Endothelial cell of umbilical vein (primary cell): ENCODE data around the gene FAM177B. TPM values are rescaled to one million over a fixed set of nuclear protein-coding genes. Genes with fewer than 3 reads are reported as not detected.

Source experiments
- BruUV-seq: library from RNA; stranded (reverse); fragments of 400-500 nt; replicated peaks from 2 replicates; lab custom pipeline; 2021; lab: Mats Ljungman, UMichigan
- CTCF ChIA-PET: fragments of 300-600, 350-600 bp; sonication (Branson Sonifier 250); formaldehyde crosslinking; loops from one replicate; lab custom pipeline; 2021; ENCODE audit warnings: antibody characterized with exemption, inconsistent platforms; lab: Charles Lee
- POLR2A ChIA-PET: fragments of 300-600, 350-600 bp; sonication (Branson Sonifier 250); formaldehyde crosslinking; loops from one replicate; lab custom pipeline; 2021; ENCODE audit warnings: antibody characterized with exemption, inconsistent platforms; lab: Charles Lee
- DNase-seq: peaks from one replicate; pipeline ENCODE4 v3.0.0-alpha.2; 2011; ENCODE audit warnings: low read depth, low spot score
- FAIRE-seq: peaks from 2 replicates; lab custom pipeline; 2011; peaks lifted over from hg19 to GRCh38; lab: Jason Lieb, UNC
- H2AFZ ChIP-seq: 2 replicates; pipeline ENCODE4 v1.6.0; 2012; ENCODE audit warnings: low read depth, low read length, control low read depth, inconsistent platforms
- H3K27ac ChIP-seq: 2 replicates; pipeline ENCODE4 v1.5.1; 2011; ENCODE audit warnings: low read depth, mild to moderate bottlenecking, control low read depth, low read length, moderate library complexity; ENCODE audit not compliant: insufficient read depth
- H3K27me3 ChIP-seq, 2 experiments: 2 replicates each; pipeline versions ENCODE4 v1.6.0 to v1.6.1; 2011; ENCODE audit warnings: low read length in 2 of 2, mixed read lengths in 1 of 2; ENCODE audit not compliant: control insufficient read depth in 2 of 2, insufficient read depth in 2 of 2
- H3K36me3 ChIP-seq, 2 experiments: 2 replicates in 1 of 2; 3 replicates in 1 of 2; pipeline ENCODE4 v1.5.1; 2011; ENCODE audit warnings: low read length in 2 of 2, mild to moderate bottlenecking in 1 of 2, moderate library complexity in 1 of 2; ENCODE audit not compliant: control insufficient read depth in 2 of 2, insufficient read depth in 2 of 2; ENCODE audit errors: extremely low read depth in 1 of 2
- H3K4me1 ChIP-seq: 3 replicates; pipeline ENCODE4 v1.5.1; 2011; ENCODE audit warnings: mild to moderate bottlenecking, low read length; ENCODE audit not compliant: control insufficient read depth, insufficient read depth; ENCODE audit errors: extremely low read depth
- H3K4me2 ChIP-seq: 2 replicates; pipeline ENCODE4 v1.6.1; 2011; ENCODE audit warnings: low read length, control low read depth, mixed read lengths; ENCODE audit not compliant: insufficient read depth
- H3K4me3 ChIP-seq, 3 experiments: fragments of 200-600 bp in 1 of 3; sonication (generic), shearing (Covaris generic) in 1 of 3; replicated peaks in 1 of 3; 2 replicates each; pipeline ENCODE4 v1.5.1; 2011 to 2016; ENCODE audit warnings: control low read depth in 3 of 3, low read length in 3 of 3, mild to moderate bottlenecking in 2 of 3, inconsistent platforms in 1 of 3, low read depth in 1 of 3, moderate library complexity in 1 of 3; ENCODE audit not compliant: insufficient read depth in 1 of 3
- H3K79me2 ChIP-seq: 2 replicates; pipeline ENCODE4 v1.6.0; 2012; ENCODE audit warnings: low read length, inconsistent platforms; ENCODE audit not compliant: control insufficient read depth, insufficient read depth
- H3K9ac ChIP-seq: replicated peaks from 2 replicates; pipeline ENCODE3; 2011; ENCODE audit warnings: low read length, control low read depth; ENCODE audit not compliant: insufficient read depth; ENCODE audit errors: extremely low read depth
- H3K9me1 ChIP-seq: replicated peaks from 3 replicates; pipeline ENCODE4 v1.6.0; 2011; ENCODE audit warnings: mild to moderate bottlenecking, low read length; ENCODE audit not compliant: control insufficient read depth, insufficient read depth; ENCODE audit errors: extremely low read depth
- H3K9me3 ChIP-seq: replicated peaks from 2 replicates; pipeline ENCODE4 v1.5.1; 2012; ENCODE audit warnings: low read length, inconsistent platforms; ENCODE audit not compliant: control insufficient read depth, insufficient read depth
- H4K20me1 ChIP-seq: replicated peaks from 2 replicates; pipeline ENCODE3; 2011; ENCODE audit warnings: mild to moderate bottlenecking, low read length; ENCODE audit not compliant: control insufficient read depth, insufficient read depth; ENCODE audit errors: extremely low read depth
- CTCF ChIP-seq, 2 donors: IDR thresholded peaks; 1 replicate in 1 of 2; 2 replicates in 1 of 2; pipeline ENCODE4 v1.5.1; 2011; ENCODE audit warnings: low read length in 2 of 2, mild to moderate bottlenecking in 2 of 2, moderate library complexity in 2 of 2, control low read depth in 1 of 2, inconsistent platforms in 1 of 2, low read depth in 1 of 2; ENCODE audit not compliant: insufficient read depth in 1 of 2; ENCODE audit errors: extremely low read depth in 1 of 2
- EZH2 ChIP-seq: IDR thresholded peaks from 2 replicates; pipeline ENCODE4 v1.6.1; 2012; ENCODE audit warnings: borderline replicate concordance, low read depth, mild to moderate bottlenecking, moderate library complexity, low read length, inconsistent platforms; ENCODE audit not compliant: severe bottlenecking
- FOS ChIP-seq: IDR thresholded peaks from 2 replicates; pipeline ENCODE4 v1.6.1; 2011; ENCODE audit warnings: mild to moderate bottlenecking, low read length, moderate library complexity, borderline replicate concordance; ENCODE audit not compliant: insufficient read depth
- GATA2 ChIP-seq: IDR thresholded peaks from 2 replicates; pipeline ENCODE4 v1.7.0; 2011; ENCODE audit warnings: low read depth, mild to moderate bottlenecking, moderate library complexity, mixed read lengths, low read length; ENCODE audit not compliant: insufficient read length, insufficient read depth
- JUN ChIP-seq: IDR thresholded peaks from 2 replicates; pipeline ENCODE4 v1.6.1; 2011; ENCODE audit warnings: borderline replicate concordance, low read depth; ENCODE audit not compliant: insufficient read length, insufficient read depth
- POLR2AphosphoS5 ChIP-seq: IDR thresholded peaks from 2 replicates; pipeline ENCODE4 v1.6.1; 2012; ENCODE audit warnings: low read depth, mild to moderate bottlenecking, control low read depth, low read length, moderate library complexity; ENCODE audit not compliant: insufficient read depth
- dilution Hi-C: fragments of 300-500 bp; cut with MboI; formaldehyde crosslinking; loops from one replicate; pipeline ENCODE4 v1.15.0; 2019; ENCODE audit warnings: low sequenced_read_pairs; ENCODE audit not compliant: extremely low pct_ligation_motif_present
- intact Hi-C: fragments of 100-400 bp; cut with micrococcal nuclease; formaldehyde crosslinking; loops from one replicate; pipeline ENCODE4 v1.10.0; 2022
- polyA plus RNA-seq, 4 experiments: library from polyadenylated mRNA; depleted of rRNA in 3 of 4; stranded (reverse) in 3 of 4; unstranded in 1 of 4; fragments of >200 nt; gene quantifications; 2 replicates each; pipeline versions ENCODE4 v1.2.1 to v1.2.3, GENCODE V29; 2011 to 2012; ENCODE audit warnings: missing spikeins in 1 of 4
- total RNA-seq: library from RNA; stranded (reverse); gene quantifications from 2 replicates; pipeline ENCODE4 v1.2.3, GENCODE V29; 2021

The FAM177B gene
- total and polyA plus RNA-seq, 2 donors (not counting 3 experiments of a cell fraction or from before 2014, with no cell fraction given), result not detected

- intact Hi-C loops (loop anchor here (2.0 to 5.0 kb wide), 2 partner anchors 207 to 320 kb away; no protein-coding TSS in a partner anchor), dilution Hi-C loops (loop anchor here (25.0 kb wide), 1 partner anchor 300 kb away; no protein-coding TSS in a partner anchor)
- no peak overlapping the region for H3K9ac ChIP-seq
- no peaks in the 10 kb centered on the region for H4K20me1 ChIP-seq
- H2AFZ ChIP-seq, result no peak overlapping the region
- no peaks in the 10 kb centered on the region for H3K36me3 ChIP-seq
- CTCF ChIA-PET, result interaction anchor here (1.0 to 2.9 kb wide), 3 partner anchors 336 to 347 kb away, joined by 3 to 14 read pairs (median 3); no protein-coding TSS in a partner anchor
- POLR2A ChIA-PET, result no interaction called here
- peaks cover 32% of the 10 kb centered on the region for H3K4me1 ChIP-seq
- FAIRE-seq (no peak), DNase-seq (no peak)
- no peak overlapping the region for H3K4me3 ChIP-seq
- H3K27ac ChIP-seq, result no peak overlapping the region
- no peaks in the 10 kb centered on the region for H3K9me1 ChIP-seq
- H3K79me2 ChIP-seq, result no peaks in the 10 kb centered on the region
- no TSS peak for BruUV-seq
- no peak overlapping the region for H3K4me2 ChIP-seq
- TF ChIP-seq GATA2 (no peak), POLR2AphosphoS5 (no peak), FOS (no peak), EZH2 (no peak), CTCF (IDR thresholded peaks at IDR 0.05; ENCODE audit: extremely low read depth in 1 of 2, insufficient read depth in 1 of 2, low read depth in 1 of 2, low read length in 2 of 2) (no peak), JUN (no peak)
- H3K9me3 ChIP-seq, result no peaks in the 10 kb centered on the region
- peaks cover 0 to 3% of the 10 kb centered on the region in 2 experiments for H3K27me3 ChIP-seq
These were observed 50.7 kb downstream of the FAM177B start for GRCh38 chr1:222787729-222788128.
